ENCODE measurements around the gene SPTBN4.

The SPTBN4 gene

DNA sequence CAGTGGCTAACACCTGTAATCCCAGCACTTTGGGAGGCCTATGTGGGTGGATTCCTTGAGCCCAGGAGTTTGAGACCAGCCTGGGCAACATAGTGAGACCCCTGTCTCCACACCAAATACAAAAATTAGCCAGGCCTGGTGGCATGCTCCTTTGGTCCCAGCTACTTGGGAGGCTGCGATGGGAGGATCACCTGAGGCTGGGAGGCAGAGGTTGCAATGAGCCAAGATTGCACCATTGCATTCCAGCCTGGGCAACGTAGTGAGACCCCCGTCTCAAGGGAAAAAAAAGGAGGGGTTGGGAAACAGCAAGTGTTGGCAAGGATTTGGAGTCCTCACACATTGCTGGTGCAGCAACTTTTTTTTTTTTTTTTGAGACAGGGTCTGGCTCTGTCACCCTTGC, 19.2 kb downstream of the SPTBN4 start:
- H3K27me3 ChIP-seq (ENCODE audit: insufficient read depth, low read length): no peaks in the 10 kb centered on the region
- no peak for TF ChIP-seq EZH2 (IDR thresholded peaks at IDR 0.05; ENCODE audit: borderline replicate concordance, low read length)
- TF ChIP-seq, protein P1, sequence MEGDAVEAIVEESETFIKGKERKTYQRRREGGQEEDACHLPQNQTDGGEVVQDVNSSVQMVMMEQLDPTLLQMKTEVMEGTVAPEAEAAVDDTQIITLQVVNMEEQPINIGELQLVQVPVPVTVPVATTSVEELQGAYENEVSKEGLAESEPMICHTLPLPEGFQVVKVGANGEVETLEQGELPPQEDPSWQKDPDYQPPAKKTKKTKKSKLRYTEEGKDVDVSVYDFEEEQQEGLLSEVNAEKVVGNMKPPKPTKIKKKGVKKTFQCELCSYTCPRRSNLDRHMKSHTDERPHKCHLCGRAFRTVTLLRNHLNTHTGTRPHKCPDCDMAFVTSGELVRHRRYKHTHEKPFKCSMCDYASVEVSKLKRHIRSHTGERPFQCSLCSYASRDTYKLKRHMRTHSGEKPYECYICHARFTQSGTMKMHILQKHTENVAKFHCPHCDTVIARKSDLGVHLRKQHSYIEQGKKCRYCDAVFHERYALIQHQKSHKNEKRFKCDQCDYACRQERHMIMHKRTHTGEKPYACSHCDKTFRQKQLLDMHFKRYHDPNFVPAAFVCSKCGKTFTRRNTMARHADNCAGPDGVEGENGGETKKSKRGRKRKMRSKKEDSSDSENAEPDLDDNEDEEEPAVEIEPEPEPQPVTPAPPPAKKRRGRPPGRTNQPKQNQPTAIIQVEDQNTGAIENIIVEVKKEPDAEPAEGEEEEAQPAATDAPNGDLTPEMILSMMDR (IDR thresholded peaks at IDR 0.05; ENCODE audit: low read length): no peak
- no peaks in the 10 kb centered on the region for H3K9me2 ChIP-seq (ENCODE audit: low read depth, low read length)
- no peaks in the 10 kb centered on the region for H3F3A ChIP-seq (ENCODE audit: insufficient read depth, low read length)
- H3K4me2 ChIP-seq (ENCODE audit: low read length): no peak overlapping the region
- H3K4me1 ChIP-seq (ENCODE audit: insufficient read depth, low read length, severe bottlenecking): no peaks in the 10 kb centered on the region
- no peaks in the 10 kb centered on the region for H3K9me3 ChIP-seq (ENCODE audit: low read length)
- H2AFZ ChIP-seq (ENCODE audit: low read length): no peak overlapping the region
- H3K79me2 ChIP-seq (ENCODE audit: insufficient read depth, low read length): no peaks in the 10 kb centered on the region
- H4K20me1 ChIP-seq (ENCODE audit: insufficient read depth, low read length): no peaks in the 10 kb centered on the region
- no peak overlapping the region for H3K27ac ChIP-seq (ENCODE audit: low read depth, low read length, poor library complexity, severe bottlenecking)
- H3K4me3 ChIP-seq (ENCODE audit: low read depth, low read length, poor library complexity, severe bottlenecking): no peak overlapping the region
- no peak overlapping the region for H3K9ac ChIP-seq (ENCODE audit: low read length)
- H3K36me3 ChIP-seq (ENCODE audit: insufficient read depth, low read length): no peaks in the 10 kb centered on the region

DNA sequence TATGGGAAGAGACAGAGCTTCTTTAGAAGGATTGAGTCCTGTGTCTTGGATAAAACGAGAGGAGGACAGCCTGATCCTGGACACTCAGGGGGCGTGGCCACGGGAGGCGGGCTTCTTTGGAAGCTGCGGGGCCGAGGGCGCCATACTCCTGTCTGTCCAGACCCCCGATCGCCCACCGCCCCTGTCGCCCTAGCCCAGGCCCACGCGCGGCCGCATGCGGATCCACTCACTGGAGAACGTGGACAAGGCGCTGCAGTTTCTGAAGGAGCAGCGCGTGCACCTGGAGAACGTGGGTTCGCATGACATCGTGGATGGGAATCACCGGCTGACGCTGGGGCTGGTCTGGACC, 23.1 kb downstream of the SPTBN4 start:
- Histone ChIP-seq H2AFZ (ENCODE audit: low read length) (no peak overlapping the region), H3K9ac (ENCODE audit: low read length) (no peak overlapping the region), H3K4me2 (ENCODE audit: low read length) (no peak overlapping the region), H4K20me1 (ENCODE audit: insufficient read depth, low read length) (no peaks in the 10 kb centered on the region), H3K79me2 (ENCODE audit: insufficient read depth, low read length) (no peaks in the 10 kb centered on the region), H3K9me2 (ENCODE audit: low read depth, low read length) (no peaks in the 10 kb centered on the region), H3K4me1 (ENCODE audit: insufficient read depth, low read length, severe bottlenecking) (no peaks in the 10 kb centered on the region), H3K27ac (ENCODE audit: low read depth, low read length, poor library complexity, severe bottlenecking) (no peak overlapping the region), H3K4me3 (ENCODE audit: low read depth, low read length, poor library complexity, severe bottlenecking) (no peak overlapping the region), H3F3A (ENCODE audit: insufficient read depth, low read length) (no peaks in the 10 kb centered on the region), H3K36me3 (ENCODE audit: insufficient read depth, low read length) (no peaks in the 10 kb centered on the region), H3K9me3 (ENCODE audit: low read length) (no peaks in the 10 kb centered on the region), H3K27me3 (ENCODE audit: insufficient read depth, low read length) (no peaks in the 10 kb centered on the region; the same call in 1 of the 2 replicates)
- TF ChIP-seq, protein P1 (IDR thresholded peaks at IDR 0.05; ENCODE audit: low read length): no peak
- TF ChIP-seq EZH2 (IDR thresholded peaks at IDR 0.05; ENCODE audit: borderline replicate concordance, low read length): no peak

- no peak overlapping the region for H3K4me3 ChIP-seq (ENCODE audit: low read depth, low read length, poor library complexity, severe bottlenecking)
- no peaks in the 10 kb centered on the region for H4K20me1 ChIP-seq (ENCODE audit: insufficient read depth, low read length)
- H3K4me2 ChIP-seq (ENCODE audit: low read length): no peak overlapping the region
- TF ChIP-seq EZH2 (IDR thresholded peaks at IDR 0.05; ENCODE audit: borderline replicate concordance, low read length): no peak
- TF ChIP-seq, protein P1 (IDR thresholded peaks at IDR 0.05; ENCODE audit: low read length): no peak
- no peaks in the 10 kb centered on the region for H3K4me1 ChIP-seq (ENCODE audit: insufficient read depth, low read length, severe bottlenecking)
- no peak overlapping the region for H3K27ac ChIP-seq (ENCODE audit: low read depth, low read length, poor library complexity, severe bottlenecking)
- H2AFZ ChIP-seq (ENCODE audit: low read length): no peak overlapping the region
- H3K9me3 ChIP-seq (ENCODE audit: low read length): no peaks in the 10 kb centered on the region
- H3F3A ChIP-seq (ENCODE audit: insufficient read depth, low read length): no peaks in the 10 kb centered on the region
- H3K9me2 ChIP-seq (ENCODE audit: low read depth, low read length): no peaks in the 10 kb centered on the region
- H3K79me2 ChIP-seq (ENCODE audit: insufficient read depth, low read length): no peaks in the 10 kb centered on the region
- H3K27me3 ChIP-seq (ENCODE audit: insufficient read depth, low read length): no peaks in the 10 kb centered on the region; the same call in 1 of the 2 replicates
- no peak overlapping the region for H3K9ac ChIP-seq (ENCODE audit: low read length)
- no peaks in the 10 kb centered on the region for H3K36me3 ChIP-seq (ENCODE audit: insufficient read depth, low read length)
Measured at GRCh38 chr19:40492274-40492673, 25.5 kb downstream of the SPTBN4 start.

Data from OCI-LY1 (cell line).